Activated T-cell treated with anti-CD3 and anti-CD28 coated beads, Interleukin-2, amount 50 U/mL, for 72 hours (primary cell): ENCODE data around the gene DXO. TPM values are rescaled to one million over a fixed set of nuclear protein-coding genes. Genes with fewer than 3 reads are reported as not detected.

ENCODE experiments used
- ATAC-seq, 2 donors: fragments of 150-1000 bp; cut with Tn5 transposase; replicated peaks in 1 of 2; 2 replicates each; pipeline ENCODE4 v1.10.0; 2021; ENCODE audit warnings: moderate library complexity in 2 of 2, mild to moderate bottlenecking in 1 of 2
- DNase-seq, 2 donors: peaks; one replicate each; pipeline ENCODE4 v3.0.0; 2021 to 2022; ENCODE audit warnings: mixed read lengths in 1 of 2
- H3K27ac Mint-ChIP-seq: one replicate; pipeline ENCODE4 v1.8.0; 2022; ENCODE audit warnings: mild to moderate bottlenecking, moderate library complexity, mixed read lengths
- H3K27me3 Mint-ChIP-seq: one replicate; pipeline ENCODE4 v1.8.0; 2022; ENCODE audit warnings: low read depth, mixed read lengths
- H3K36me3 Mint-ChIP-seq, 2 donors: one replicate each; pipeline ENCODE4 v1.8.0; 2022; ENCODE audit warnings: mixed read lengths in 2 of 2, mild to moderate bottlenecking in 1 of 2; ENCODE audit not compliant: insufficient read depth in 2 of 2
- H3K4me1 Mint-ChIP-seq: one replicate; pipeline ENCODE4 v1.8.0; 2022; ENCODE audit warnings: low read depth, mixed read lengths
- H3K4me3 Mint-ChIP-seq, 2 donors: one replicate each; pipeline ENCODE4 v1.8.0; 2022; ENCODE audit warnings: mild to moderate bottlenecking in 2 of 2, mixed read lengths in 2 of 2, moderate library complexity in 2 of 2
- H3K9me3 Mint-ChIP-seq, 2 donors: one replicate each; pipeline ENCODE4 v1.8.0; 2022; ENCODE audit warnings: mixed read lengths in 2 of 2
- total RNA-seq, 2 donors: library from RNA; stranded (reverse); gene quantifications; one replicate each; pipeline ENCODE4 v1.2.3, GENCODE V29; 2022

Gene DXO
- total RNA-seq, 2 donors from 2014 or later: 23.3 to 34.7 TPM

DNA sequence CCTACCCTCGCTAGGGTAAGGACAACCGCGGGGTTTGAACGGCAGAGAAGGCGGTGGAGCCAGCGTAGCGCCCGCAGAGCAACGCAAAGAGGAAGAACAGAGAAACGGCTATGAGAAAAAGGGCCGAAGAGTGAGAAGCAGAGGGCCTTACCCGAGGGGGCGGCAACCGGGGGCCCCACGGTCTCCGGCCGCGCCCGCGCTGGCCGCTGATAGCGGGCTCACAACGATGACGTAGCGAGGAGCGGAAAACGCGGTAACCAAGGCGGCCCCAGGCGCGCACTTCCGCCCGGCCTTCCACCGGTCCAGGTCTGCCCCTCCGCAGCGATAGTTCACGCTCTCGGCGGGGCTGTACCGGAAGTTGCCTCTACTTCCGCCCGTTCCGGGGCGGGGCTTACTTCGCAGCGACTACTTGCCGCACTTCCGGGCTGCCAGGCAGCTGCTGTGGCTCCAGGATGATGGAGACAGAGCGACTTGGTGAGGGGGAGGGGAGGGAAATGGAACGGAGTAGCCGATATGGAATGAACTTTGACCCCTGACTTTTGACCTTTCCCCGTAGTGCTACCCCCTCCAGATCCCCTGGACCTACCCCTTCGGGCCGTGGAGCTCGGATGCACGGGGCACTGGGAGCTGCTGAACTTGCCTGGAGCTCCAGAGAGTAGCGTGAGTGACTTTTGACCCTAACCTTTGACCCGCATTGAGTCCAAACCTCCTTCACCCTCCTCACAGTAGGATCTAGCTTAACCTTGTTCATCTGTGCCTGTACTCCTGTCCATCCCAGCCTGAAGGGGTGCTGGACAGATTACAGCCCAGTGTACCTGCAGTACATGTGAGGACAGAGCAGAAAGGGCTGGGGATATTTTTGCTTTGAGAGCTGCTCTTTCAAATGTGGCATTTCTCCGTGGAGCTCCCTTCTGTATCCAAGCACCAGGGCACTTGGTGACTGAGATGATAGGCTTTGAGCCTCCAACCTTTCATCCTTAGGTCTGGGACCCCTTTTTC lies 12.9 kb downstream of the DXO start, which contains the start of the genes NELFE and SKIC2:
NELFE (minus strand) TSS at position 231 of the 999 bp plus-strand sequence. CDS start 525 bp downstream, outside the sequence.
SKIC2 (plus strand) TSS at position 435 of the 999 bp plus-strand sequence; CDS start at position 453, 18 bp downstream.
- peaks cover 52% of the 10 kb centered on the region for H3K4me1 Mint-ChIP-seq
- H3K4me3 Mint-ChIP-seq: peak within 1 kb of the TSS; percentile 89 to 94
- no peaks in the 10 kb centered on the region for H3K9me3 Mint-ChIP-seq
- no peaks in the 10 kb centered on the region for H3K27me3 Mint-ChIP-seq
- ATAC-seq (peak; percentile 99 to 100), DNase-seq (peak; percentile 98 to 99)
- peaks cover 3 to 17% of the 10 kb centered on the region in 2 donors for H3K36me3 Mint-ChIP-seq
- peak within 1 kb of the TSS; percentile 91 for H3K27ac Mint-ChIP-seq

DNA sequence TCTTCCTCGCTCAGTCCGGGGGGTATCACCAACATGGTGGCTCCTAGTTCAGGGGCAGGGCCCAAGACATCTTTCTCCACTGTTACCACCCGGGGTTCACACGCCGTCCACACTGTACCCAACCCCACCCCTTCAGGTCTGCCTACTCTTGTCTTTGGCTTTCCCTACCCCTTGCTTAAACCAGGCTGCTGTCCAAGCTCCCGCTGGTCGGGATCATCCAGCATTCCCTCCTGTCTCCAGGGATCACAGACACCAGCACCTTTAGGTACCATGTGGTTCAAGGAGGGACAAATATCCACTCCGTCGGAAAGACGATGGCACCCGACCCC lies 13.6 kb downstream of the DXO start:
- peaks cover 3 to 15% of the 10 kb centered on the region in 2 donors for H3K36me3 Mint-ChIP-seq
- no peaks in the 10 kb centered on the region for H3K9me3 Mint-ChIP-seq
- H3K27ac Mint-ChIP-seq: peak overlapping the region; percentile 85
- DNase-seq (no peak), ATAC-seq (peak in 1 of 2 donors; percentile 0)
- peaks cover 52% of the 10 kb centered on the region for H3K4me1 Mint-ChIP-seq
- no peaks in the 10 kb centered on the region for H3K27me3 Mint-ChIP-seq
- peak overlapping the region; percentile 89 to 94 for H3K4me3 Mint-ChIP-seq

DNA sequence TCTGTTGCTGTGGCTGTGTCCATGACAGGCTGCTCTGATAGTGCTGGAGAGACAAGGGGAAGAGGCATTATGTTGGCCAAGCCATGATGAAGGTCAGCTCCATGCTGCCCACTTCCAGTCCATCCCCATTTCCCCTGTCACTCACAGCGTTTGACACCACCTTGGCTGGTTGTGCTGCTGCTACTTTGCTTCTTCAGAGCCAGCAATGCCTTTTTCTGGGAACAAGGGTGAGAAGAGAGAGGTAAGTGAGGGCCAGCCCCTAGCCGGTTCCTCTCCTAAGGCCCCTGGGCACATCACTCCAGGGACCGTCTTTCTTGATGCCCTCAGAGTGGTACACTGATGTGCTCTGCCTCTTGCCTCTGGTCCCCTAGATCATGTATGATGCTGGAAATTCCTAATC lies 15.1 kb downstream of the DXO start:
- peaks cover 3 to 17% of the 10 kb centered on the region in 2 donors for H3K36me3 Mint-ChIP-seq
- no peak overlapping the region for H3K27ac Mint-ChIP-seq
- H3K4me3 Mint-ChIP-seq: no peak overlapping the region
- H3K27me3 Mint-ChIP-seq: no peaks in the 10 kb centered on the region
- DNase-seq (no peak), ATAC-seq (no peak)
- H3K4me1 Mint-ChIP-seq: peaks cover 44% of the 10 kb centered on the region
- H3K9me3 Mint-ChIP-seq: no peaks in the 10 kb centered on the region

DNA sequence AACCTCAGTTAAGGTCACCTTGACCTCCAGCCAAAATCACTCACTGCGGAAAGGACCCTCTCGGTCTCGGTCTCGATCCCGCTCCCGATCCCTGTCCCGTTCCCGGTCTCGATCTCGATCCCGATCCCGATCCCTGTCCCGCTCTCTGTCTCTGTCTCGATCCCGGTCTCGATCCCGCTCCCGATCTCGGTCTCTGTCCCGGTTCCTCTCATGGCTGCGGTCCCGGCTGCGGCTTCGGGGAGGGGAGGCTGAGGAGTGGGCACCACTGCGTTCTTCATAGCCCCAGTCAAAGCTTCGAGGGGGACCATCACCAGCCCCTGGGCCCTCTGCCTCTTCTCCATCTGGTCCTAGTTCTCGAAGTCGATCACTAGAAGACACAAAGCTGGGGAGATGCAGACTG lies 17.4 kb downstream of the DXO start:
- no peak overlapping the region for H3K4me3 Mint-ChIP-seq
- H3K36me3 Mint-ChIP-seq: peaks cover 0 to 17% of the 10 kb centered on the region in 2 donors
- H3K27me3 Mint-ChIP-seq: no peaks in the 10 kb centered on the region
- H3K27ac Mint-ChIP-seq: no peak overlapping the region
- ATAC-seq (no peak), DNase-seq (no peak)
- H3K4me1 Mint-ChIP-seq: peaks cover 25% of the 10 kb centered on the region
- H3K9me3 Mint-ChIP-seq: no peaks in the 10 kb centered on the region

DNA sequence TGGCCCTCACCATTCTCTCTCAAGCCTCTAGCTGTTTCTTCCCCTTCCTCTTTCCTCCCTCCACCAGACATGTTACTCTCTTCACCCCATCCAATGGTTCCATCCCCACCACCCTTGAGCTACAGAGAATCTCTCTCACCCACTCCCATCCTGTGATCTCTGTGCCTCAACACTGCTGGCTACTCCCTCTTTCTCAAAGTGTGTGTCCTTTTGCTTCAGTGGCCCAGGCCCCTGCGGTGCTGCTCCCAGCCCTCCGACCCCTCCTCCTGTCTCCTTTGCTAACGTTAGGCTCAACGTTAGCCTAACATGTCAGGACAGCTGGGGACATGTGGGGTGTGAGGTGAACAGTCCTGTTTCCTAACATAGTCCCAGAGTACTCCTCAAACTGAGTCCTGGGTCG lies 19.0 kb downstream of the DXO start:
- no peaks in the 10 kb centered on the region for H3K9me3 Mint-ChIP-seq
- H3K27ac Mint-ChIP-seq: no peak overlapping the region
- peaks cover 5% of the 10 kb centered on the region for H3K27me3 Mint-ChIP-seq
- H3K4me1 Mint-ChIP-seq: peaks cover 13% of the 10 kb centered on the region
- peaks cover 0 to 17% of the 10 kb centered on the region in 2 donors for H3K36me3 Mint-ChIP-seq
- ATAC-seq (no peak), DNase-seq (no peak)
- H3K4me3 Mint-ChIP-seq: no peak overlapping the region

DNA sequence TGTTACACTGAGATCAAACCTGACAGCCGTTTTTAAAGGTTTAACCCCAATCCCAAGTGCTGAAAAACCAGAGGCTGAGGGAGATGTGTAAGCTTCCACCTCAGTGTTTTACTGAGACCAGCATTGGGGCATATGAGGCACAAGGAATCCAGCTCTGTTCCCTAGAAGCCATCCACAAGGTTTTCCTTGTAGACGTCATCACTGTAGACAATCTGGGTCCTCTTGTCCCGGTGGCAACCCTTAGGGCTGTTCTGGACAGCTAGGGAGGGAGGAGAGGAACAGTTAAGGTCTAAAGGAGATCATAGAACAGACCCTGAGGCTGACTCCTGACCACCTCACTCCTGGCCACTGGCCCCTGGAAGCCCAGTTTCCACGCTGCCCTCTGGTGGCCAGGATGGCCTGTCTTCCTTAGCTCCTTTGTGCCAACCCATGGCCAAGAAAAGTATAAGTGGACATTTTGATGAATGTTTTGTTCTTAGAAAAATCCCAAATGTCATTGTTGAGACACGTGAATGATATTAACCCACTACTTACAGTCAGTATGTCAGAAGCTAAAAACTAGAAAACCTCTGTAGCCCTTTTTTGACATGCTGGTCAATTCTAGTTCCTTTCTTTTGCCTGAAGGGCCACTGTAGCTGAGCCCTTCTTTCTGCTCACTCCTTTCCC lies 19.7 kb downstream of the DXO start:
- DNase-seq (peak; percentile 56 to 59), ATAC-seq (peak; percentile 58 to 60)
- Mint-ChIP-seq H3K36me3 (peaks cover 0 to 17% of the 10 kb centered on the region in 2 donors), H3K9me3 (no peaks in the 10 kb centered on the region), H3K27me3 (peaks cover 10% of the 10 kb centered on the region), H3K27ac (no peak overlapping the region), H3K4me1 (peaks cover 7% of the 10 kb centered on the region), H3K4me3 (no peak overlapping the region)

DNA sequence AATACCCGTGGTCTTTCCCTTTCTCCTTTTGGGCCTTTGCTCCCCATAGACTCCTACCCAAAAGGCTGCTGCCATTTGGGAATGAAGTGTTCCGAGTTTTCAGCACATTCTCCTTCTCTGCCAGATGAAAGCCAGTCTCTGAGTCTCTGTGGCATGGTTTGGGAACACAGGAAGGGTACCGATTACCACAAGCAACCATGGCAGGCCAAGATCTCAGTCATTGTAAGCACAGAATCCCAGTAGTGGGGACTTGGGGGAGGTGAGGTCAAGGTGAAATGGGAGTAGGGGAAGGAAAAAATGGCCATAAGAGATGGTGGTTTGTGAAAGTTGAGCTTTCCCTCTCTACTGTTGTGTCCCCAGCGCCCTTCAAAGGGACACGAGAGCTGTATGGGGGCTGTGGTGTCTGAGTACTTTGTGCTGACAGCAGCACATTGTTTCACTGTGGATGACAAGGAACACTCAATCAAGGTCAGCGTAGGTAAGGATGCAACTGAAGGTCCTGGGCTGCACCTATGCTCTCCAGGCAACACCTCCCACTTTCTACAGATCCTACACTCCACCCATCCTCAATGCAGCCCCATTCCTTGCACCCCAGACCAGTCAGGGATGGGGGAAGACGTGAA lies 21.9 kb downstream of the DXO start:
- Mint-ChIP-seq H3K4me3 (no peak overlapping the region), H3K27ac (no peak overlapping the region), H3K4me1 (peaks cover 14% of the 10 kb centered on the region), H3K9me3 (no peaks in the 10 kb centered on the region), H3K36me3 (peaks cover 0 to 10% of the 10 kb centered on the region in 2 donors), H3K27me3 (peaks cover 10% of the 10 kb centered on the region)
- DNase-seq (no peak), ATAC-seq (no peak)

DNA sequence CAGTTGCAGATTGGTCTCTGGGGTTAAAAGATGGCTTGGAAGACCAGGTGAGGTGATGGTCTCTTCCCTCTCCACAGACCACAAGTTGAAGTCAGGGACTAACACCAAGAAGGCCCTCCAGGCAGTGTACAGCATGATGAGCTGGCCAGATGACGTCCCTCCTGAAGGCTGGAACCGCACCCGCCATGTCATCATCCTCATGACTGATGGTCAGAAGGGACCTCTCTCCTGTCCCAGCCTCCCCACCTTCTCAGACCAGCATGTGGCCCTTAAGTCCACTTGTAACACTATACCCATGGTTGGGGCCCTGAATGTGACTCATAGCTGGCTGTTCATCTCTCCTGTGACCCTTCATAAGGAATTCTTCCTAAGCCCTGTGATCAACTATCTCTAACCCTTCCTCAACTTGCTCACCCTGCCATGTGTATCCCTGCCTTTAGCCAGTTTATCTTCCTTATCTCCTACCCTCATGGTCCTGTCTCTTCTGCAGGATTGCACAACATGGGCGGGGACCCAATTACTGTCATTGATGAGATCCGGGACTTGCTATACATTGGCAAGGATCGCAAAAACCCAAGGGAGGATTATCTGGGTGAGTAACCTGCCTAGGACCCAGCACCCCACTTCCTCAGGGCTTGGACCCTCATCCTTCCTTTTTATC lies 23.1 kb downstream of the DXO start:
- Mint-ChIP-seq H3K27ac (no peak overlapping the region), H3K4me3 (no peak overlapping the region), H3K9me3 (no peaks in the 10 kb centered on the region), H3K36me3 (peaks cover 0 to 4% of the 10 kb centered on the region in 2 donors), H3K4me1 (peaks cover 14% of the 10 kb centered on the region), H3K27me3 (peaks cover 18% of the 10 kb centered on the region)
- ATAC-seq: no peak
- DNase-seq: no peak

DNA sequence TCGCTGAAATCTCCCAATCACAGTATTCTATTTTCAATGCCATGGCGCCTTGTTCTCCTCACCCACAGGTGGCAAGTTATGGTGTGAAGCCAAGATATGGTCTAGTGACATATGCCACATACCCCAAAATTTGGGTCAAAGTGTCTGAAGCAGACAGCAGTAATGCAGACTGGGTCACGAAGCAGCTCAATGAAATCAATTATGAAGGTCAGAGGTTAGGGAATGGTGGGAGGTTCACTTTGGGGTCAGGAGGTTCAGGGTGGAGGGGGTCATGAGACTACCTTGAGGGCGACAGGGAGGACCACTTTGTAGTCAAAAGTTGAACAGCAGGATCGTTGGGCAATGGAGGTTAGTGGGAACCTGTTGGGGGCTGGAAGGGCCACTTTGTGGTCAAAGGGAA lies 23.6 kb downstream of the DXO start:
- Mint-ChIP-seq H3K27me3 (peaks cover 19% of the 10 kb centered on the region), H3K4me3 (no peak overlapping the region), H3K36me3 (peaks cover 0 to 2% of the 10 kb centered on the region in 2 donors), H3K9me3 (no peaks in the 10 kb centered on the region), H3K4me1 (peaks cover 14% of the 10 kb centered on the region), H3K27ac (no peak overlapping the region)
- ATAC-seq (no peak), DNase-seq (no peak)

DNA sequence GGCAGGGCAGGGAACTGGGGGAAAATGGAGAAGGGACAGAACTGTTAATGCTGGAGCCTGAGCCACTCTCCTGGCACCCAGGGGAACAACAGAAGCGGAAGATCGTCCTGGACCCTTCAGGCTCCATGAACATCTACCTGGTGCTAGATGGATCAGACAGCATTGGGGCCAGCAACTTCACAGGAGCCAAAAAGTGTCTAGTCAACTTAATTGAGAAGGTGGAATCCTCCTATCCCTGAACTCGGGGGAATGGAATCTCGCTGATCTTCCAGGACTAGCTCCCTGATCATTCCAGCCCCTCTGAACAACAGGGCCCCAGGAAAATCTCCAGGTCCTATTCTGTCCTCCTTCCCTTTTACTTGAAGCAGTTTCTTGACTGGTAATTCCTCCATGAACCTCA lies 24.1 kb downstream of the DXO start:
- no peak overlapping the region for H3K4me3 Mint-ChIP-seq
- DNase-seq (no peak), ATAC-seq (no peak)
- peaks cover 14% of the 10 kb centered on the region for H3K4me1 Mint-ChIP-seq
- H3K9me3 Mint-ChIP-seq: no peaks in the 10 kb centered on the region
- H3K36me3 Mint-ChIP-seq: no peaks in the 10 kb centered on the region
- no peak overlapping the region for H3K27ac Mint-ChIP-seq
- H3K27me3 Mint-ChIP-seq: peaks cover 19% of the 10 kb centered on the region

DNA sequence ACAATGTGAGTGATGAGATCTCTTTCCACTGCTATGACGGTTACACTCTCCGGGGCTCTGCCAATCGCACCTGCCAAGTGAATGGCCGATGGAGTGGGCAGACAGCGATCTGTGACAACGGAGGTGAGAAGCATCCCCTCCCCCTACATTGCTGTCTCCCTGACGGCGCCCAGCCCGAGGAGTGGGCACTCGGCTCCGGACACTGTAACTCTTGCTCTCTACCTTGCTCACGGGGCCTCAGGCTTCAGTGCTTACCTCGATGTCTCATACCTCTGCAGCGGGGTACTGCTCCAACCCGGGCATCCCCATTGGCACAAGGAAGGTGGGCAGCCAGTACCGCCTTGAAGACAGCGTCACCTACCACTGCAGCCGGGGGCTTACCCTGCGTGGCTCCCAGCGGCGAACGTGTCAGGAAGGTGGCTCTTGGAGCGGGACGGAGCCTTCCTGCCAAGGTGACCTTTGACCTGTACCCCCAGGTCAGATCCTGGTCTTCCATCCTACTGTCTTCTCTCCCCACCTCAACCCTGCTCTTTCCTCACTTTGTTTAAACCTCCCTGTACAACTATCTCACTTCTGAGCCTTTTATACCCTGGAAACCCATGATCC lies 24.8 kb downstream of the DXO start:
- ATAC-seq (no peak), DNase-seq (no peak)
- peaks cover 14% of the 10 kb centered on the region for H3K4me1 Mint-ChIP-seq
- peaks cover 25% of the 10 kb centered on the region for H3K27me3 Mint-ChIP-seq
- no peaks in the 10 kb centered on the region for H3K9me3 Mint-ChIP-seq
- H3K4me3 Mint-ChIP-seq: no peak overlapping the region
- no peaks in the 10 kb centered on the region for H3K36me3 Mint-ChIP-seq
- H3K27ac Mint-ChIP-seq: no peak overlapping the region

DNA sequence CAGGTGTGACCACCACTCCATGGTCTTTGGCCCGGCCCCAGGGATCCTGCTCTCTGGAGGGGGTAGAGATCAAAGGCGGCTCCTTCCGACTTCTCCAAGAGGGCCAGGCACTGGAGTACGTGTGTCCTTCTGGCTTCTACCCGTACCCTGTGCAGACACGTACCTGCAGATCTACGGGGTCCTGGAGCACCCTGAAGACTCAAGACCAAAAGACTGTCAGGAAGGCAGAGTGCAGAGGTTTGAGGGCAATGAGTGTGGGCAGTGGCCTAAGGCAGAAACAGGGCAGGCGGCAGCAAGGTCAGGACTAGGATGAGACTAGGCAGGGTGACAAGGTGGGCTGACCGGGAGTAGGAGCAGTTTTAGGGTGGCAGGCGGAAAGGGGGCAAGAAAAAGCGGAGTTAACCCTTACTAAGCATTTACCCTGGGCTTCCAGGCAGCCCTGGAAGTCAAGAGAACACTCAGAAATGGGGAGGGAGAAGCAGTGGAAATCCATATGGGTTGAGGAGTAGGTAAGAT lies 25.5 kb downstream of the DXO start:
- H3K27ac Mint-ChIP-seq: no peak overlapping the region
- peaks cover 14% of the 10 kb centered on the region for H3K4me1 Mint-ChIP-seq
- no peaks in the 10 kb centered on the region for H3K9me3 Mint-ChIP-seq
- ATAC-seq (no peak), DNase-seq (no peak)
- no peaks in the 10 kb centered on the region for H3K36me3 Mint-ChIP-seq
- H3K27me3 Mint-ChIP-seq: peaks cover 27% of the 10 kb centered on the region
- no peak overlapping the region for H3K4me3 Mint-ChIP-seq
